ENCODE data around the gene TAT.
A peak's percentile ranks its signal among the peaks of the same experiment; 100 is the strongest.
"Not testable (repeated sequence)": the region's sequence is repeated elsewhere in the genome, so short reads cannot be mapped to it uniquely, and the experiment has no call there.

TAT gene

DNA sequence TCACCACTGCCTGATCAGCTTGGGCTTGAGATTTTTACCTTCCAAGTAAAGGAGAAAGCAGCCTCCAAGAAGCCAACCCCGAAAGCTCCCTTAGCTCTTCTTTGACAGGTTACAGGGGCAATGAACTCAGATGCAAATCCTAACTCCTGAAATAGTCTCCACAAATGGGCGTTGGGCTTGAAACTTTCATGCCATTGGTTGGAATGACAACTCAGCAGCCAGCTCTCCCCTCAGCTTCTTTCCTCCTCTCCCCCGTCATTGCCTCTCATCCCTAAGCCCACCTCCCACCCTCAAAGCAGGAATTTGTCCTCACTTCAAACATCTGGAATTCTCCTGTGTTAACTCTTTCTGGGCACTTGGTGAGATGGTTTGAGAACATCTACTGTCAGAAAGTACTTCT is at the start of gene TAT:
TAT (minus strand) TSS at position 122 of the 400 bp plus-strand sequence. CDS start 677 bp downstream, outside the sequence.
- DNase-seq (ENCODE audit: low spot score): no peak

DNA sequence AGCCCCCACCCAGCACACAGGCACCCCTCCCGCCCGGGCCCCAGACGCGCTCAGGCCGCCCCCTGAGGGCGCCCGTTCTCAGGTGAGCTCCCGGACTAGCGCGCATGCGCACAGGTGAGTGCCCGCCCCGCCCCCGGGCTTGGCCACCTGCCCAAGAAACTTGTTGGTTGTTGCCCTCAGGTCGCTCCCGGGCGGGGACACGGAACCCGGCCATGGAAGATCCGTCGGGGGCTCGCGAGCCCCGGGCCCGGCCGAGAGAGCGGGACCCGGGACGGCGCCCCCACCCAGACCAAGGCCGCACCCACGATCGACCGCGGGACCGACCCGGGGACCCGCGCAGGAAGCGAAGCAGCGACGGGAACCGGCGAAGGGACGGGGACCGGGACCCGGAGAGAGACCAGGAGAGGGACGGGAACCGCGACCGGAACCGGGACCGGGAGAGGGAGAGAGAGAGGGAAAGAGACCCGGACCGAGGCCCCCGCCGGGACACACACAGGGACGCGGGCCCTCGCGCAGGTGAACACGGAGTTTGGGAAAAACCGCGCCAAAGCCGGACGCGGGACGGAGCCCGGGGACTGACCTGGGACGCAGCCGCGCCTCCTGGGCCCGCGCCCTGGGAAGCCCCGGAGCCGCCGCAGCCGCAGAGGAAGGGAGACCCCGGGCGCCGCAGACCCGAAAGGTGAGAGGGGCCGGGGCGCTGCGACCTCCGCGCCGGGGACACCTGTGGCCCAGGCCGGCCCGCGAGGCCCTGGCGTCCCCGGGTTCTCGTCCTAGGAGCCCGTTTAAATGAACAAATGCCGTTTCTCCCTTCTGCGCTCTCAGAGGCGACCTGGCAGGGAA is 49.3 kb upstream of the TAT start, which contains the start of gene MARVELD3:
MARVELD3 (plus strand) TSS at position 167 of the 840 bp plus-strand sequence; CDS start at position 213, 46 bp downstream.
- DNase-seq (ENCODE audit: low spot score): no peak

DNA sequence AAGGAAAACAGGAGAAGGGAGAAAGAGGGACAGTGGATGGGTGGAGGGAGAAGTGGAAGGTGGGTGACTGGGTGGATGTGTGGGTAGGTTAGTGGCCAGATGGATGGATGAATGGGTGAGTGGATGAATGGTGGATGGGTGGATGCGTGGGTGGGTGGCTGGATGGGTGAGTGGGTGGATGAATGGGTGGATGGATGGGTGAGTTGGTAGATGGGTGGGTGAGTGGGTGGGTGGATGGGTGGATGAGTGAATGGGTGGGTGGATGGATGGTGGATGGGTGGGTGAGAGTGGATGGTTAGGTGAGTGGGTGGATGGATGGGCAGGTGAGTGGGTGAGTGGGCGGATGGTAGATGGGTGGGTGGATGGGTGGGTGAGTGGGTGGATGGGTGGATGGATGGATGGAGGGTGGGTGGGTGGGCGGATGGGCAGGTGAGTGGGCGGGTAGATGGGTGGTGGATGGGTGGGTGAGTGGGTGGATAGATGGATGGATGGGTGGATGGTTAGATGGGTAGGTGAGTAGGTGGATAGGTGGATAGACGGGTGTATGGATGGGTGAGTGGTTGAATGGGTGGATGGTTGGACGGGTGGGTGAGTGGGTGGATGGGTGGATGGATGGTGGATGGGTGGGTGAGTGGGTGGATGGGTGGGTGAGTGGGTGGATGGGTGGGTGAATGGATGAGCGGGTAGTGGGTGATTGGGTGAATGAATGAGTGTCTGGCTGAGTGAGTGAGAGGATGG is 48.4 kb upstream of the TAT start:
- no peak for DNase-seq (ENCODE audit: low spot score)

DNA sequence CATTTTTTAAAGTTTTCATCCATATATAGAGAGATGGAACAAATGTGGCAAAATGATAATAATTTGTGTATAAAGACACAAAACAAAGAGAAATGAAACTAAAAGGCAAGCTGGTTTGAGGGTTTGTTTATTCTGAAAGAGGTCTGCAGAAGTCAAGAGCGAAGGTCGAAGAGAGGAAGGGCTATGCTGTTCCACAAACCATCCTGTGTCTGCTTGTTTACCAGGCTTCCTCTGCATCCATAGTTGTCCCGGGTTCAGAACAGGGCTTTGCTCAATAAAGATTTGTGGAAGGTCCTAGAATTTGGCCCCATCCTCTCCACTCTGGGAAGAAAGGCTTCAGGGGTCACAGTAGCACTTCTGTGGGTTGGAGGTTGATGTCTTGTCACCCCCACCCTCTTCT is 46.7 kb upstream of the TAT start:
- no peak for DNase-seq (ENCODE audit: low spot score)

DNA sequence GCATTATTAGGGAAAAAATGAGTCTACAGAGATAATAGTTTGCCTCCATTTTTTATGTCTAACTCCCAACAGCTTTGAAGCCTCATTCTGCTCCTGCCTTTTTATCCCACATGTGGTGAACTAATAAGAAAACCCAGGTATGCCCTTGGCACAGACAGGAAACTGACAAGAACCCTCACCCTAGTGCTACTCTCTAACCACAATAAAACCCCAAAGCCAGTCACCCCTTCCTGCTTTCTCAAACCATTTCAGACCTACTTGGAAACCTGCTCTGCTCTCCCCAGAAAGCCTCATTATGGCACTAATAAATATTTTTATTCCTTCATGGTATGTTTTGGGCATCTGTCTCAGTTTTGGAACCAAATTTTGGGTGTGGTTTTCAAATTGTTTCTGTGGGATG is 45.2 kb upstream of the TAT start:
- DNase-seq (ENCODE audit: low spot score): no peak

DNA sequence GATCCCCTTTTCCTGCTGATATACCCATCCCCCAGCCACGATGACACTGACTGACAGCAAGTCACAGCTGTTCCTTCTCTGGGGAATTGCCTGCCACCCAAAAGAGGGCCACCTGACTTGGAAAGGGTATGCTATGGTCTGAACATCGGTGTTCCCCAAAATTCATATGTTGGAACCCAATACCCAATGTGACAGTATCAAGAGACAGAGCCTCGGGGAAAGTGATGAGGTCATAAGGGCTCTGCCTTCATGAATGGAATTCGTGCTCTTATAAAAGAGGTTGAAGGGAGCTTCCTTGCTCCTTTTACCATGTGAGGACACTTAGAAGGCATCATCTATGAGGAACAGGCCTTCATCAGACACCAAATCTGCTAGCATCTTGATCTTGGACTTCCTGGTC is 41.5 kb upstream of the TAT start:
- DNase-seq (ENCODE audit: low spot score): no peak

DNA sequence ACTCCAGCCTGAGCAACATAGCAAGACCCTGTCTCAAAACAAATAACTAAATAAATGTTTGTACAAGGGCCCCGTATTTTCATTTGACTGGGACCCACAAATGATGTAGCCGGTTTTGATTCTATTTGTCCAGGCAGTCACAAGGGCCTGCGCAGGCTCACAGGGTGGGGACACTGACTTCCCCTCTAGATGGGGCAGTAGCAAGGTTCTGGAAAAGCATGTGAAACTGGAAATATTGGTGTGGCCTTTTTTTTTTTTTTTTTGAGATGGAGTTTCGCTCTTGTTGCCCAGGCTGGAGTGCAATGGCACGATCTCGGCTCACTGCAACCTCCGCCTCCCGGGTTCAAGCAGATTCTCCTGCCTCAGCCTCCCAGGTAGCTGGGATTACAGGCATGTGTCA is 38.1 kb upstream of the TAT start:
- DNase-seq (ENCODE audit: low spot score): not testable (repeated sequence)

DNA sequence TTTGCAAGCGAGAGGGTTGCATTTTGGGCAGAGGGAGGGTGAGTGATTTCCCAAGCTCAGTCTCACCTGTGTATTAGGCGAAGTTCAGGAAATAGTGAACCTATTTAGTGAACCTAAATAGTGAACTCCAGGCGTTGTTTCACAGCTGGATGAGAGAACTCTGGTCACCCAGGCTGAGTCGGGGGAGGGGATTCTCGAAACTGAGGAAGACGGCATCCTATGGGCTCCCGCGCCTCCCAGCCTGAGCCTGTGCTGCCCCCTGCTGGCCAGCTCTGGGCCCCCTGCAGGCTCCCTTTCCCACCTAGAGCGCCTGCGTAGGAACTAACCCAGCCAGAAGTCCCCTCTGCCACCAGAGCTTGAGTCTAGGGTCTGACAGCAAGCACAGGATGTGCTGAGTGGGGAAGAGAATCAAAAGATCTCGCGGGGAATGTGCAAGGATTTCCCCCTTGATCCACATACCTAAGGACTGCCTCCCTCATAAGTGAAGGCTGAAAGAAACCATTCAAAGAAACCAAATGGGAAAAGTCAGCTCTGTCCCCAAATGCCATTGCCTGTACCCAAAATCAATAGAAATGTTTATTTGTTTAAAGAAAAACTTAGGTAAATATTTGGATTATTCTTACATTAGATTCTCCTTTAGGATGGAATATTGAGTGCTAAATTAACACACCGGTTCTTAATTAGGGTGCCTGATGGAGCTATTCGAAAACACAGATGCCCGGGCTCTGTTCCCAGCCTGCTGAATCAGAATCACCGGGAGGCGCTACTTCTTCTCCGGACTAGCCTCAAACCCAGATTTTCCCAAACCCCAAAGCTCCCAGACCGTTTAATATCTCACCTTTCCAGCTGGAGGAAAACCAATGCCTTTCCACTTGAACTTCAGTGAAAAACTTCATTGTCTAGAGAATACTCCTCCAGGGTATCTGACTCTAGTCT is 34.3 kb upstream of the TAT start:
- peak; percentile 63 for DNase-seq (ENCODE audit: low spot score)

DNA sequence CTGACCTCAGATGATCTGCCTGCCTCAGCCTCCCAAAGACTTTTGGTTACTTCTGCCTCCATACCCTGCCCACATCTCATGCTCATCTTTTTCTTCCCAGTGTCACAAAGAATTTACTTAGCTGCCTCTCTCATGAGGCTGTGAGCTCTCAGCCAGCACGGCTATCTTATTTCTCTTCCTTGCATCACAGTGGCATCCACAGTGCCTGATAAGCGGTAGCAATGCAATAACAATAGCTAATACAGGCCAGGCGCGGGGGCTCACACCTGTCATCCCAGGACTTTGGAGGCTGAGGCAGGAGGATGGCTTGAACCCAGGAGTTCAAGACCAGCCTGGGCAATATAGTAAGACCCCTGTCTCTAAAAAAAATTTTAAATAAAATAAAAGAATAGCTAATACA is 33.6 kb upstream of the TAT start:
- no peak for DNase-seq (ENCODE audit: low spot score)

DNA sequence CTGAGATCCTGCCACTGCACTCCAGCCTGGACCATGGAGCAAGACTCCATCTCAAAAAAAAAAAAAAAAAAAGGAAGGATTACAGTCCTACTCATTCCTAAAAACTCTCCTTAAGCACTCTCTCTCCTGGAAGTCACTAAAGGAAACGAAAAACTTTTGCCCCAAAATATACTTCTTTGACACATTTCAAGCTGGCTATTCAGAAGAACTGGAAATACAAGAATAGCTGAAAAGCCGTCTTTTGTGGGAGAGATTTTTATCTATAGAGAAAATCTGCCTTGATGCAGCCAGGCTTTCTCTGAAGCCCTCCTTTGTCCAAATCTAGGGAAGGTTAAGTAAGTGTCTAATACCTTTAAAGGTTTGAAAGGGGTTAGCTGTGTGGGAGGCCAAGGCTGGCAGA is 32.2 kb upstream of the TAT start:
- no peak for DNase-seq (ENCODE audit: low spot score)

DNA sequence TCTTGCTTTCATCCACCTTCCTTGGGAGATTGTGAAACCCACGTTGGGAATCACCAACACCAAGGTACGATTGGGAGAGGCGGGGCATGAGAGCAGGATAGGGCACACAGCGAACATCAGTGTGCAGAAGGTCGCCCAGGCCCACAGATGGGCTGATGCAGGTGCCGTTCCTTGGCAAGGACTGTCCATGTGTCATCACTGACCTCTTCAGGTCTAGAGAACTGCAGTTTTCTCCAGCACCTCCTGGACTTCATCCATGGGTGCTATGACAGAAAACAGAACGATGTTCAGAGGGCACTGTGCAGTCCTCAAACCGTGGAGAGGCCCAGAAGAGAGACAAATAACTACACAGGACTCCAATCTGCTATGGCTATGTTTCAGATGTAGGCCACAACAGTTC is 23.9 kb upstream of the TAT start:
- no peak for DNase-seq (ENCODE audit: low spot score)

DNA sequence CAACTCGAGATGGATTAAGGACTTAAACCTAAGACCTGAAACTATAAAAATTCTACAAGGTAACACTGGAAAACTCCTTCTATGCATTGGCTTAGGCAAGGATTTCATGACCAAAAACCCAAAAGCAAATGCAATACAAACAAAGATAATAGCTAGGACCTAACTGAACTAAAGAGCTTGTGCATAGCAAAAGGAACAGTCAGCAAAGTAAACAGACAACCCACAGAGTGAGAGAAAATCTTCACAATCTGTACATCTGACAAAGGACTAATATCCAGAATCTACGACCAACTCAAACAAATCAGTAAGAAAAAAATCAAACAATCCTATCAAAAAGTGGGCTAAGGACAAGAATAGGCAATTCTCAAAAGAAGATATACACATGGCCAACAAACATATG is 21.5 kb upstream of the TAT start:
- DNase-seq (ENCODE audit: low spot score): not testable (repeated sequence)

DNA sequence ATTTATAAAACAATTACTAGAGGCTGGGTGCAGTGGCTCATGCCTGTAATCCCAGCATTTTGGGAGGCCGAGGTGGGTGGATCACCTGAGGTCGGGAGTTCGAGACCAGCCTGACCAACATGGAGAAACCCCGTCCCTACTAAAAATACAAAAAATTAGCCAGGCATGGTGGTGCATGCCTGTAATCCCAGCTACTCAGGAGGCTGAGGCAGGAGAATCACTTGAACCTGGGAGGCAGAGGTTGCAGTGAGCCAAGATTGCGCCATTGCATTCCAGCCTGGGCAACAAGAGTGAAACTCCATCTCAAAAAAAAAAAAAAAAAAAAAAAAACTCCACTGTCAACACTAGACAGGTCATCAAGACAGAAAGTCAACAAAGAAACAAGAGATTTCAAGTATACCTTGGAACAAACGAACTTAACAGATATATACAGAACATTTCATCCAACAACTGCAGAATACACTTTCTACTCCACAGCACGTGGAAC is 18.5 kb upstream of the TAT start:
- DNase-seq (ENCODE audit: low spot score): not testable (repeated sequence)

DNA sequence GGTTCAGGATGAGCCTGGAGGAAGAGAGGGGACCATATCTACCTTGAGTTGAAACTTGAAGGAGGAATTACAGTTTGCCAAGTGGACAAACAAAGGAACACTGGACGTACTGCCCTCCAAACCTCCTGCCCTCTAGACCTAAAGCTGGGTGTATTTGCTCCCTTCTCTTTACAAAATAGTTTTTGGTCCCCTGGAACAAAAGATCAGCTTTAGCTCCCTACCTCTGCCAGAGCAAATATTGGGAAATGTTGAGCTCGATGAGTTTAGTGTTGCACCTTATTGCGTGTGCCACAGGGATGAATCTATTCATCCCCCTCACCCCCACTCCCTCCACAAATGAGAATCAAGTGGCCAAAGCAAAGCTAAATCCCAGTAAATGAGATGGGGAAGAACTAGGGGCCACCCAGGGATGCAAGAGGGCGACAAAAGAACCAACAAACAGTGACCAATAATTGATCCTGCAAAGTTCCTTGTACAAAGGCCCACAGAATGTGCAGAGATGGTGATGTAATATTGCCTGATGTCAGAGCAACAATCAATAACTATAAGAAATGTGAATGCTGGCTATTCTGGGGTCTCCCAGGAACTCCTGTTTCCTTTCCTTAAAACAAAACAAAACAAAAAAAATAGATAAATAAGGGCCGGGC is 17.2 kb upstream of the TAT start:
- DNase-seq (ENCODE audit: low spot score): no peak

DNA sequence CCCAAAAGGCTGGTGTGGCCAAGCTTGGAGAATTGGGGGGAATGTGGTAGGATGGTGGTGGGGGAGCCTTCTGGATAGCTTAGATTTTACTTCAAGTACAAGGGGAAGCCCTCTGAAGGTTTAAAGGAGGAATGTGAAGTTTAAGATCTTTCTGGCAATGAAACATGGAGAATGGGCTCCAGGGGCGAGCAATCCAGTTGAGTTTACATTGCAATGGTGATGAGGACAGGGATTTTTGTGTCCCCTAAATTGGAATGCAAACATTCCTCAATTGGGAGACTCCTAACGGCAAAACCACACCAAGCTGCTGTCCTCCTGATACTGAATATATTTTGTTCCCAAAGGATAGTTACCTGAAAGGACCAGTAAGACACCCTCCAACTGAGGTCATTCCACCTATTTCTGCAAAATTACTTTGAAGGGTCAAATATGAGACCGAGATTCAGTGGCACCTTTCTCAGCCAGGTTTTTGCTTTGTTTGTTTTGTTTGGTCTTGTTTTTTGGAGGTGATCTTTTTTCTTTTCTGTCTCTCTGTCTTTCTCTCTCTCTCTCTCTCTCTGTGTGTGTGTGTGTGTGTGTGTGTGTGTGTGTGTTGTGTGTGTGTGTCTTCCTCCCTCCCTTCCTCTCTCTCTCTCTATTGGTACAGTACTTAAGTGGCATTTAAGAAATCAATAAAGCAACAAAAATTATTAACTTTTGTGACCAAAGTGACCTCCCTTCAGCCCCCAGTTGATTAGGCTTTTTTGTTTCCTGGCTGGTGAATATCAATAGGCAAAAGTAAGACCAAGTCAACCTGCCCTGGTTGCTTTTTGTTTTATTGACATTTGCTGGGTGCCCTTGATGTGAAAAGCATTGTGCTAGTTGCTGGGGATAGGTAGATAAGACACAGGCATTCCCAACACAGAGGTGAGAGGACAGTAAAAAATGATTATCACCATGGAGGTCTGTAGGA is 16.4 kb upstream of the TAT start:
- DNase-seq (ENCODE audit: low spot score): no peak

DNA sequence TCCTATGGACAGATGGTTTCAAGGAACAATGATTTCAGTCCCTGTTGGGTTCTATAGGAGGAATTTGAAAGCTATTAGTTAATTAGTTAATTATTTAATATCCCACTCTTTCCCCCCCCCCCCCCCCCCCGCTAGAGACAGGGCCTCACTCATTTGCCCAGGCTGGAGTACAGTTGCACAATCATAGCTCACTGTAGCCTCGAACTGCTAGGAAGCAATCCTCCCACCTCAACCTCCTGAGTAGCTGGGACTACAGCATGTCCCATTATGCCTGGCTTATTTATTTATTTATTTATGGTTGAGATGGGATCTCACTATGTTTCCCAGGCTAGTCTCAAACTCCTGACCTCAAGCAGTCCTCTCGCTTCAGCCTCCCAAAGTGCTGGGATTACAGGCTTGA is 15.0 kb upstream of the TAT start:
- no peak for DNase-seq (ENCODE audit: low spot score)

DNA sequence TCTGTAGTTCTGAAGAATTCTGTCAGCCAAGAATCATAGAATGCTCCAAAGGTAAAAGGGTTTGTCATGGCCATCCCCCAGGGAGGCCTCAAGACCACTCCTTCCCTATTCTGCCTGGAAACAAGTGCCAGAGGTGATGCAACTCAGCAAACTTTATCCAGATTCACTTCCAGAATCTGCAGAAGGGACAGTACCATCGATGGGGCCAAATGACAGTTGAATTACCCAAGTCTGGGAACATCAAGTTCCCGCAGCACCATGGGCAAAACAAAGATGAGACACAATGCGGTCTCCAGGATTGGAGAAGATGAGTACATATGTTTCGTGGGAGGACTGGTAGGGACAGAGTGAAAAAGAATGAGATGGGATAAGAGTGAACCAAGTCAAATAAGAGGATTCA is 13.7 kb upstream of the TAT start:
- no peak for DNase-seq (ENCODE audit: low spot score)

DNA sequence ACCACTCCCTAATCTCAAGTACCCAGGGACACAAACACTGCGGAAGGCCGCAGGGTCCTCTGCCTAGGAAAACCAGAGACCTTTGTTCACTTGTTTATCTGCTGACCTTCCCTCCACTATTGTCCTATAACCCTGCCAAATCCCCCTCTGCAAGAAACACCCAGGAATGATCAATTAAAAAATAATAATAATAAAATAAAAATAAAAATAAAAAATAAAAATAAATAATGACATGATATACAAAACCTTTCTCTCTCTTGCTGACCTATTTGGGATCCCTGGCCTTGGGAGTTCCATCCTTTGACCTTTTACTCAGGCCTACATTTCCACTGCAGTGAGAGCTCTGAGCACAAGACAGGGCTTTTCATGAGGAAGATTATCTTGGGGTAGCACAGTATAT is 13.2 kb upstream of the TAT start:
- not testable (repeated sequence) for DNase-seq (ENCODE audit: low spot score)

DNA sequence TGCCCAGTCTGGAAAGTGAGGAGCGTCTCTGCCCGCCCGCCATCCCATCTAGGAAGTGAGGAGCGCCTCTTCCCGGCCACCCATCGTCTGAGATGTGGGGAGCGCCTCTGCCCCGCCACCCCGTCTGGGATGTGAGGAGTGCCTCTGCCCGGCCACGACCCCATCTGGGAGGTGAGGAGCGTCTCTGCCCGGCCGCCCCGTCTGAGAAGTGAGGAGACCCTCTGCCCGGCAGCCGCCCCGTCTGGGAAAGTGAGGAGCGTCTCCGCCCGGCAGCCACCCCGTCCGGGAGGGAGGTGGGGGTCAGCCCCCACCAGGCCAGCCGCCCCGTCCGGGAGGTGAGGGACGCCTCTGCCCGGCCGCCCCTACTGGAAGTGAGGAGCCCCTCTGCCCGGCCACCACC is 12.4 kb upstream of the TAT start:
- DNase-seq (ENCODE audit: low spot score): not testable (repeated sequence)

DNA sequence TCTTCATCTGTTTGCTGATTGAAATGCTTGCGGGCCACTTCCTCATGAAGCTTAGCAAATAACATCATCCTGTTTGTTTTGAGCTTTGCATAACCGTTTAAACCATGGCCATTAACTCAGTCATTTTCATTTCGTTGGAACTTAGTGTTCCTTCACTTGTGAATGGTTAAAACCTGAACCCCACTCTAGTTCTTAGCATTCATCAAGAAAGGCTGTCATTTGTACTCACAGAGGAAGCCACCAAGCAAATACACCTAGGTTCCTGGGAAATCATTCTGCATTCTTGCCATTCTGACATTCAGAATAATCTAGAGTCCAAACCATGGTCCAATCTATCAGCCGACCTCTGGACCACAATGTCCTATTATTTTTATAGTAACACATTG is 8.4 kb upstream of the TAT start:
- no peak for DNase-seq (ENCODE audit: low spot score)
